ENCODE results near the gene GBX2.

DNA sequence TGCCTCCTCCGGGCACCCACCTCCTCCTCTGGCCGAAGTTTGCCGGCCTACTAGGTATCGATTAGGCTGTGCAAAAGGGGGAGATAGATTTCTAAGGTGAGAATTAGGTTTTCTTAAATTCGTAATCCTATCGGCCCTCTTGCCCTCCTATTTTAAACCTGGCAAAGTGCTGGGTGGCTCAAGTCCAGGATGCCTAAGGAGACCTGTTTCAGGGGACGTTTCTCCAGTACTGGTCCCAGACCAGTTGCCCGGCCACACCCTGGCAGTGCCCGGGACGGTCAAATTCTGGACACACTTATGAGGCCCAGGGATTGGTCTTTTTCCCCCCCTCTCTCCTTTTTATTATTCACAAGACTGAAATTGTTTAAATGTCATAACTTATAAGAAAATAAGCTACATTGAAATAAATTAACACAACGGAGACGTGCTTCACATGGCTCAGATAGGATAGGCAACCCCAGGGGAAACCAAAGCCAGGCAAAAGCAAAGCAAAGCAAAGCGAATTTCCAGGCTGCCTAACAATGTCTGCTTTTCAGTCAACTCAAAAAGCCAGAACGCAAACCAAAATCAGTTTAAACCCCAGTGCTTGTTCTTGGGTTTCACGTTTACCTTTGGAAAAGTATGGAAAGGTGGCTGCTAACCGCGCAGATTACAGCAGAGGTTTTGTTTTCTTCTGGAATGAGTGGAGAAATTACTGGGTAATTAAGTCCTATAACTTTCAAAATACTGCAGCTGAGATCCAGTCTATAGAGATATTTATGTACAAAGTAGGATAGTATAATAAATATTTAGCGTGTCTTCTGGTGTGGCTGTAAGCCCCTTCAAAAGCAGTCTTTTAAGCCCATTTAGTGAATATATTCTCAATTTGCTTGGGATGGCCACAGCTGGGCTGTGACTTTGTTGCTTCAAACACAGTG is 3.0 kb downstream of the GBX2 start:
- TF ChIP-seq ELF4 (CRISPR knock-in tag; IDR thresholded peaks at IDR 0.05; ENCODE audit: low read depth), result no peak
- TF ChIP-seq, protein P1, sequence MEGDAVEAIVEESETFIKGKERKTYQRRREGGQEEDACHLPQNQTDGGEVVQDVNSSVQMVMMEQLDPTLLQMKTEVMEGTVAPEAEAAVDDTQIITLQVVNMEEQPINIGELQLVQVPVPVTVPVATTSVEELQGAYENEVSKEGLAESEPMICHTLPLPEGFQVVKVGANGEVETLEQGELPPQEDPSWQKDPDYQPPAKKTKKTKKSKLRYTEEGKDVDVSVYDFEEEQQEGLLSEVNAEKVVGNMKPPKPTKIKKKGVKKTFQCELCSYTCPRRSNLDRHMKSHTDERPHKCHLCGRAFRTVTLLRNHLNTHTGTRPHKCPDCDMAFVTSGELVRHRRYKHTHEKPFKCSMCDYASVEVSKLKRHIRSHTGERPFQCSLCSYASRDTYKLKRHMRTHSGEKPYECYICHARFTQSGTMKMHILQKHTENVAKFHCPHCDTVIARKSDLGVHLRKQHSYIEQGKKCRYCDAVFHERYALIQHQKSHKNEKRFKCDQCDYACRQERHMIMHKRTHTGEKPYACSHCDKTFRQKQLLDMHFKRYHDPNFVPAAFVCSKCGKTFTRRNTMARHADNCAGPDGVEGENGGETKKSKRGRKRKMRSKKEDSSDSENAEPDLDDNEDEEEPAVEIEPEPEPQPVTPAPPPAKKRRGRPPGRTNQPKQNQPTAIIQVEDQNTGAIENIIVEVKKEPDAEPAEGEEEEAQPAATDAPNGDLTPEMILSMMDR (IDR thresholded peaks at IDR 0.05), result no peak
- TF ChIP-seq ETV6 (CRISPR knock-in tag; IDR thresholded peaks at IDR 0.05), result no peak
- TF ChIP-seq ZNF263 (CRISPR knock-in tag; IDR thresholded peaks at IDR 0.05; ENCODE audit: low read depth), result no peak
- TF ChIP-seq TCF7 (CRISPR knock-in tag; IDR thresholded peaks at IDR 0.05; ENCODE audit: low read depth), result no peak
- TF ChIP-seq, protein P2, sequence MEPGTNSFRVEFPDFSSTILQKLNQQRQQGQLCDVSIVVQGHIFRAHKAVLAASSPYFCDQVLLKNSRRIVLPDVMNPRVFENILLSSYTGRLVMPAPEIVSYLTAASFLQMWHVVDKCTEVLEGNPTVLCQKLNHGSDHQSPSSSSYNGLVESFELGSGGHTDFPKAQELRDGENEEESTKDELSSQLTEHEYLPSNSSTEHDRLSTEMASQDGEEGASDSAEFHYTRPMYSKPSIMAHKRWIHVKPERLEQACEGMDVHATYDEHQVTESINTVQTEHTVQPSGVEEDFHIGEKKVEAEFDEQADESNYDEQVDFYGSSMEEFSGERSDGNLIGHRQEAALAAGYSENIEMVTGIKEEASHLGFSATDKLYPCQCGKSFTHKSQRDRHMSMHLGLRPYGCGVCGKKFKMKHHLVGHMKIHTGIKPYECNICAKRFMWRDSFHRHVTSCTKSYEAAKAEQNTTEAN (CRISPR knock-in tag; IDR thresholded peaks at IDR 0.05), result no peak
- no peak for TF ChIP-seq ZNF219 (CRISPR knock-in tag; IDR thresholded peaks at IDR 0.05; ENCODE audit: borderline replicate concordance)
- TF ChIP-seq TEAD4 (CRISPR knock-in tag; IDR thresholded peaks at IDR 0.05), result no peak
- TF ChIP-seq USF2 (CRISPR knock-in tag; IDR thresholded peaks at IDR 0.05), result no peak
- TF ChIP-seq, protein P3, sequence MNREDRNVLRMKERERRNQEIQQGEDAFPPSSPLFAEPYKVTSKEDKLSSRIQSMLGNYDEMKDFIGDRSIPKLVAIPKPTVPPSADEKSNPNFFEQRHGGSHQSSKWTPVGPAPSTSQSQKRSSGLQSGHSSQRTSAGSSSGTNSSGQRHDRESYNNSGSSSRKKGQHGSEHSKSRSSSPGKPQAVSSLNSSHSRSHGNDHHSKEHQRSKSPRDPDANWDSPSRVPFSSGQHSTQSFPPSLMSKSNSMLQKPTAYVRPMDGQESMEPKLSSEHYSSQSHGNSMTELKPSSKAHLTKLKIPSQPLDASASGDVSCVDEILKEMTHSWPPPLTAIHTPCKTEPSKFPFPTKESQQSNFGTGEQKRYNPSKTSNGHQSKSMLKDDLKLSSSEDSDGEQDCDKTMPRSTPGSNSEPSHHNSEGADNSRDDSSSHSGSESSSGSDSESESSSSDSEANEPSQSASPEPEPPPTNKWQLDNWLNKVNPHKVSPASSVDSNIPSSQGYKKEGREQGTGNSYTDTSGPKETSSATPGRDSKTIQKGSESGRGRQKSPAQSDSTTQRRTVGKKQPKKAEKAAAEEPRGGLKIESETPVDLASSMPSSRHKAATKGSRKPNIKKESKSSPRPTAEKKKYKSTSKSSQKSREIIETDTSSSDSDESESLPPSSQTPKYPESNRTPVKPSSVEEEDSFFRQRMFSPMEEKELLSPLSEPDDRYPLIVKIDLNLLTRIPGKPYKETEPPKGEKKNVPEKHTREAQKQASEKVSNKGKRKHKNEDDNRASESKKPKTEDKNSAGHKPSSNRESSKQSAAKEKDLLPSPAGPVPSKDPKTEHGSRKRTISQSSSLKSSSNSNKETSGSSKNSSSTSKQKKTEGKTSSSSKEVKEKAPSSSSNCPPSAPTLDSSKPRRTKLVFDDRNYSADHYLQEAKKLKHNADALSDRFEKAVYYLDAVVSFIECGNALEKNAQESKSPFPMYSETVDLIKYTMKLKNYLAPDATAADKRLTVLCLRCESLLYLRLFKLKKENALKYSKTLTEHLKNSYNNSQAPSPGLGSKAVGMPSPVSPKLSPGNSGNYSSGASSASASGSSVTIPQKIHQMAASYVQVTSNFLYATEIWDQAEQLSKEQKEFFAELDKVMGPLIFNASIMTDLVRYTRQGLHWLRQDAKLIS (CRISPR knock-in tag; IDR thresholded peaks at IDR 0.05; ENCODE audit: borderline replicate concordance), result no peak
- TF ChIP-seq CREB1 (CRISPR knock-in tag; IDR thresholded peaks at IDR 0.05), result no peak
- no peak for TF ChIP-seq NR3C1 (CRISPR knock-in tag; conservative IDR thresholded peaks at IDR 0.05; ENCODE audit: low read depth)
- TF ChIP-seq, protein P4, sequence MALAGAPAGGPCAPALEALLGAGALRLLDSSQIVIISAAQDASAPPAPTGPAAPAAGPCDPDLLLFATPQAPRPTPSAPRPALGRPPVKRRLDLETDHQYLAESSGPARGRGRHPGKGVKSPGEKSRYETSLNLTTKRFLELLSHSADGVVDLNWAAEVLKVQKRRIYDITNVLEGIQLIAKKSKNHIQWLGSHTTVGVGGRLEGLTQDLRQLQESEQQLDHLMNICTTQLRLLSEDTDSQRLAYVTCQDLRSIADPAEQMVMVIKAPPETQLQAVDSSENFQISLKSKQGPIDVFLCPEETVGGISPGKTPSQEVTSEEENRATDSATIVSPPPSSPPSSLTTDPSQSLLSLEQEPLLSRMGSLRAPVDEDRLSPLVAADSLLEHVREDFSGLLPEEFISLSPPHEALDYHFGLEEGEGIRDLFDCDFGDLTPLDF (CRISPR knock-in tag; IDR thresholded peaks at IDR 0.05), result no peak
- TF ChIP-seq TP53 (CRISPR knock-in tag; IDR thresholded peaks at IDR 0.05), result no peak

Measured in WTC11 (cell line).